GM21381 (cell line): ENCODE data around the gene C1orf159.

Experiments
- ATAC-seq: cut with Tn5 transposase; IDR thresholded peaks from one replicate; pipeline ENCODE4 v1.9.1; 2021; ENCODE audit warnings: mild to moderate bottlenecking, moderate library complexity; ENCODE audit not compliant: unreplicated experiment

C1orf159 gene

GRCh38 chr1:1094981-1095380, 20.9 kb downstream of the C1orf159 start:
- ATAC-seq, result no peak

GRCh38 chr1:1093610-1093943, 22.3 kb downstream of the C1orf159 start:
- no peak for ATAC-seq

- no peak for ATAC-seq
Measured at GRCh38 chr1:1092894-1093609, 22.8 kb downstream of the C1orf159 start.

- ATAC-seq, result no peak
Measured at GRCh38 chr1:1092149-1092855, 23.6 kb downstream of the C1orf159 start.

GRCh38 chr1:1091344-1092148, 24.3 kb downstream of the C1orf159 start:
- ATAC-seq, result no peak

DNA sequence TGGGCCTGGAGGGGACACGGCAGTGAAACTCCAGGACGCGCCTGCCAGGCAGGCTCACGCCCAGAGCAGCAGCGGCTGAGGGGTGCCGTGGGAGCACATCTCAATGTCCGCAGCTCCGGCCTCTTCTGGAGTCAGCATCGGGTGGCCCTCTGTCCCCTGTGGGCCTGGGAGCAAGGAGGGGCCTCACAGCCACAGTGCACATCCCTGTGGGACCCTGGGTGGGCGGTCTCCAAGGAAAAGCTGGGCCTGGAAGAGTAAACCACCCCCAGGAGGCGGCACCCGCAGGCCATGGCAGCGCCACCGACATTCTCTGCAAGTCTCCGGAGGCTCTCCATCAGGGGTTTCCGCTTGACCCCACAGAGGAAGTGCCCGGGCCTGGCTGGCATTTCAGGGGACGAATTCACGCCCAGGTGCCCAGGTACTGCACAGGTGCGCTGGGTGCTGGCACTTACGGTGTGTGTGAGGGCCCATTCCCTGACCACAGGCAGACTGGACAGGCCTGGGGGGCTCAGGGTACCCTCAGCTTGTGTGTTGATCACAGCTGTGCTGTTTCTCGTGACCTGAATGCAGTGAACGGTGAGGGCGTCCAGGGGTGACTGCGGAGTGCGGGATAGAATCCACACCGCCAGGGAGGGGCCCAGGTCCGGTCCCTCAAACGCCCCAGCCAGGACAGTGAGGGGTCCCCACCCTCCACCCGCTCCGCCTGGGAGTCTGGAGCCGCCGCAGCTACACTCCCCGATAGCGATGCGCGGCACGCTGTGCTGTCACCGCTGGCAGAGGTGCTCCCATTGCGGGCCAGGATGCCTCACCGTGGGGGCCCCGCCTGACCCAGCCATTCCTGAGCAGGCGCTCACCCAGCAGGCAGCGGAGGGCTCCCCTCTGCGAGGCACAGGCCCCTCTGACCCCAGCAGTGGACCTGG, 25.2 kb downstream of the C1orf159 start:
- ATAC-seq, result no peak

DNA sequence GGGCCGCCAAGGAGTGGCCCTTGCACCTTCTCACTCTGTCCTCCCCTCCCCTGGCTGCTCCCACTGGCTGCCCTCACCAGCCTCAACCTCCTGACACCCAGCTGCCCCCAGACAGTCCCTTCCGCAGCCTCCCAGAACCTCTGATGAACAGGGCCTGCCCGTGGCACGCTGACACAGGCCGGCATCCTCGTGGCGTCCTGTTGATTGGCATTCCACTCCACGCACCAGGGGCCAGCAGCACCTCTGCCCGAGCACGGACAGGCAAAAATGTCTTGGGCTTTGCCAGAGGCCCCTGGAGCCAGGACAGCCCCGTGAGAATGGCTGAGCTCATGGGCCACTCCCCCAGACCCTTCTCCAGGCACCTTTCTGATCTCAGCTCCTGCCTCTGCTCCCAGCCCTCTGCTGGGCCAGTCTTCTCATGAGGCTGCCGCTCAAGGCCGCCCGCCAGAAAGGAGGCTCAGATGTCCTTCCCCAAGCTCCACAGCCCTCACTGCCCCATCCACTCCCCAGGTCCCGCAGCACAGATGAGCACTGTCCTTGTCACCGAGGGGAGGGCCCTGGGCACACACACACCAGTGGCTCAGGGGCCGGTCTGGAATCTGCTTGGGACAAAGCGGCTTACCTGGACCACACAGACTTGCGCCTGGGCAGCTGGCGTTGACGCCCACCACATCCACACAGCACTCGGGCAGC, 26.0 kb downstream of the C1orf159 start:
- ATAC-seq, result no peak

- no peak for ATAC-seq
Measured at GRCh38 chr1:1088801-1089680, 26.8 kb downstream of the C1orf159 start.

- ATAC-seq, result no peak
Measured at GRCh38 chr1:1088029-1088800, 27.7 kb downstream of the C1orf159 start.

DNA sequence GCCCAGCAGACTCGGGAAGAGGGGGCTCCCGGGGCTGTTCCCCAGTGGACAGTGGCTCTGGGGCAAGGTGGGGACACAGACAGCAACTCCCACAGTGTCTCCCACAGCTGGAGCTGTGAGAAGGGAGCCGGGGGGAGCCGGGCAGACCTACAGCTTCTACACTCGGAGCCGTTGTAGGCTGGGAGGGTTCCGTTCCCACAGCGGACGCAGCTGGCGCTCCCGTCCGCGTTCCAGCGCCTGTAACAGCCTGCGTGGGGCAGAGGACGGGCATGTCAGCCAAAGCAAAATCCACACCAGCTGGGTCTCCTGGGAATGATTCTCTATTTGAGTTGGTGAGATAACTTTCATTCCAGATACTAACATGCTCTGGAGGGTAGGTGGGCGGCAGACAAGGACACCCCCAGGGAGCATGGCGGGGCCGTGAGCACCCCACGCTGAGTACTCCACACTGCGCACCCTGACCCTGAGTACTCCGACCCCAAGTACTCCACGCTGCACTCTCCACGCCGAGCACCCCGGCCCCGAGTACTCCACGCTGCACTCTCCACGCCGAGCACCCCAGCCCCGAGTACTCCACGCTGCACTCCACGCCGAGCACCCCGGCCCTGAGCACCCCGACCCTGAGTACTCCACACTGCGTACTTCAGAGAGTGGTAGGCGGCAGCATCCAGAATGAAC, 28.4 kb downstream of the C1orf159 start:
- no peak for ATAC-seq

DNA sequence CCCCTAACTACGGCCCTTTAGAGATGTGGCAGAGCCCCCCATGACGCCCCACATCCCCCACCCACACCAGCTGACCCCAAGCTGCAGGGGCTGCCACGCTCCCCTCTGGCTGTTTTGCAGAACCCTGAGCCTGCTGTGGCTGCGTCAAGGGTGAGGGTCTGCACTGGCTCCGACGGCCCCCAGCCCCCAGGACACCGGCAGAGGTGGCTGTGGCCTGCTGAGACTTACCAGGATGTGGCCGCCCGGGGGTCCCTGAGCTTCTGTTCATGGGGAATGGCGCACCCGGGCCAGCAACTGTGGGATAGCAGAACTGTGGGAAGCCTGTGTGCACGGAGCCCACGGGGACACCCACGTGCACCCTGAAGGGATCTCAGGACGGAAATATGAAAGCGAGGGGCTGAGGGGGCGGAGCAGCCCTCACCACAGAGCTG, 29.0 kb downstream of the C1orf159 start:
- ATAC-seq, result no peak

GRCh38 chr1:1085911-1086841, 29.7 kb downstream of the C1orf159 start:
- ATAC-seq, result no peak

DNA sequence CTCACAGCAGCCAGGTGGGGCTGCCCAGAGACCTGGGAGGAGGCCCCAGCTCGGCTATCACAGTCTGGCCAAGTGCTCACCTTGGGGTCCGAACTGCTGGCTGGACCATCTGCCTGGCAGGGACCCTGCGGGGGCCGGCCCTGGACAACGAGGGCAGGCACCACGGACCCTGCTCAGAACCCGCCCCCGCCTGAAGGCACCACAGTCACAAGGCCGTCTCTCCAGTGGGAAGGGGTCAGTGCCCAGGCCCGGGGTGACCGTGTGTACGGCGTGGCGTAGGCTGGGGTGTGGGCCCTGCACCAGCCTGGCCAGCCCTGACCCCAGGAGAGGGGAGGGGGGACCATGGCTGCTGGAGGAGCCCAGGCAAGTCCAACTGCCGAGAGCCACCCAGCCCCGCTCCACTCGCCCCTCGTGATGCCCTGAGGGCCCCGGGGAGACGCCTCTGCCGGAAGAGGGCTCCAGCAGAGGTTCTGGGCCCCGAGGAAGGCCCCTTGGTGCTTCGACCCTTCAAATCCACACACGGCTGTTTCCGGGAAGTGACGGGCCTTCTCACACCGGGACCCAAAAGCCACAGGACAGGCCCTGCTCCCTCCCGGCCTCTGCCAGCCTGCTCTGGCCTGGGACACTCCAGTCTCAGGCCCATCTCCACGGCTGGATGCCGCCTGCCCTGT, 30.6 kb downstream of the C1orf159 start:
- ATAC-seq, result no peak

GRCh38 chr1:1084372-1085170, 31.3 kb downstream of the C1orf159 start:
- no peak for ATAC-seq
